Activated gamma-delta T cell treated with Interleukin-2 at 50 U/mL for 16 hours (primary cell): ENCODE data around the gene SASH3.

Source experiments
- DNase-seq: peaks from one replicate; pipeline ENCODE4 v3.0.0-alpha.2; 2020

Gene SASH3

GRCh38 chrX:129760155-129760554 is 19.6 kb upstream of the SASH3 start:
- DNase-seq: no peak

GRCh38 chrX:129760981-129761380 is 18.8 kb upstream of the SASH3 start:
- DNase-seq: no peak

- DNase-seq: no peak
Observed at GRCh38 chrX:129761596-129761995, 18.2 kb upstream of the SASH3 start.

GRCh38 chrX:129762448-129762847 is 17.3 kb upstream of the SASH3 start:
- no peak for DNase-seq

- no peak for DNase-seq
Observed at GRCh38 chrX:129763666-129764065, 16.1 kb upstream of the SASH3 start.

- DNase-seq: no peak
Observed at GRCh38 chrX:129768186-129768585, 11.6 kb upstream of the SASH3 start.

- no peak for DNase-seq
Observed at GRCh38 chrX:129768586-129769466, 10.9 kb upstream of the SASH3 start.

GRCh38 chrX:129769467-129770154 is 10.1 kb upstream of the SASH3 start:
- peak; percentile 75 for DNase-seq

GRCh38 chrX:129771266-129771995 is 8.3 kb upstream of the SASH3 start:
- no peak for DNase-seq

GRCh38 chrX:129772796-129773431 is 6.8 kb upstream of the SASH3 start:
- peak; percentile 35 for DNase-seq

GRCh38 chrX:129773649-129774458 is 5.9 kb upstream of the SASH3 start:
- DNase-seq: peak; percentile 32

- DNase-seq: peak; percentile 75
Observed at GRCh38 chrX:129777218-129778030, 2.3 kb upstream of the SASH3 start.

- DNase-seq: no peak
Observed at GRCh38 chrX:129779086-129779672, 570 bp upstream of the SASH3 start.

- DNase-seq: no peak
Observed at GRCh38 chrX:129780441-129781105, 824 bp downstream of the SASH3 start.

- DNase-seq: peak; percentile 80
Observed at GRCh38 chrX:129781134-129781672, 1.5 kb downstream of the SASH3 start.

- no peak for DNase-seq
Observed at GRCh38 chrX:129781680-129782495, 2.1 kb downstream of the SASH3 start.

GRCh38 chrX:129782706-129783105 is 3.0 kb downstream of the SASH3 start:
- no peak for DNase-seq

GRCh38 chrX:129783291-129783713 is 3.6 kb downstream of the SASH3 start:
- DNase-seq: no peak

- DNase-seq: no peak
Observed at GRCh38 chrX:129784371-129784770, 4.6 kb downstream of the SASH3 start.
